HG02610 (cell line): Measurements from ENCODE around the gene S100A12.
"Not testable (repeated sequence)": the region's sequence is repeated elsewhere in the genome, so short reads cannot be mapped to it uniquely, and the experiment has no call there.

Experiments
- ATAC-seq: cut with Tn5 transposase; IDR thresholded peaks from one replicate; pipeline ENCODE4 v1.9.1; 2021; ENCODE audit warnings: mild to moderate bottlenecking, moderate library complexity; ENCODE audit not compliant: unreplicated experiment

S100A12 gene

GRCh38 chr1:153375511-153375910 is at the start of gene S100A12:
Gene S100A12, minus strand, starts transcription at chr1:153375621. Its CDS starts 1,029 bp downstream, at chr1:153374592.
- ATAC-seq = no peak

DNA sequence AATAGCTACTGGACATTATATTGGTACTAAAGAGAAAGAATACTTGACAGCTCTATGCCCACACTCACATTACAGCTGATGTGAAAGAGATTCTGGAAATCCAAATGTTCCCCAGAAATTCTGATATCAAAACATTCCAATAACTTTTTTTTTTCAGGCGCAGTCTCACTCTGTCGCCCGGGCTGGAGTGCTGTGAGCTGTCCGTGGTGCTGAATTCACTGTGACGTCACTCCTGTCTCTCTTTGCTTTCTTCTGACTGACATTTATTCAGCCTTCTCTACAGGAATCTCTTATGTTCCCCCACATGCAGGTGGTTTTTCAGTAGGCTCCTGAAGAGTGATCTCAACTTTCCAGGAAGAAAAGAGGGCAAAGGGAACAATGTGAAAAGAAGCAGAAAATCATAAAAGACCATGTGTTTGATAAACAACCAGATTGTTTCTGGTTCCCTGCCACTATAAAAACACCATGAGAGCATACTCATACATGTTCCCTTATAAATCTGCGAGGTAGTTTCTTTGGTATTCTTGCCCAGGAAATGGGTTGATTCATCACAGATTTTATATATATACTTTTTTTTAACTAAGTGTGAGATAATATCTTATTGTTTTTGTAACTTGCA is 47.1 kb upstream of the S100A12 start:
- ATAC-seq = no peak

- ATAC-seq = no peak
These were observed 44.9 kb upstream of the S100A12 start for GRCh38 chr1:153420306-153420705.

DNA sequence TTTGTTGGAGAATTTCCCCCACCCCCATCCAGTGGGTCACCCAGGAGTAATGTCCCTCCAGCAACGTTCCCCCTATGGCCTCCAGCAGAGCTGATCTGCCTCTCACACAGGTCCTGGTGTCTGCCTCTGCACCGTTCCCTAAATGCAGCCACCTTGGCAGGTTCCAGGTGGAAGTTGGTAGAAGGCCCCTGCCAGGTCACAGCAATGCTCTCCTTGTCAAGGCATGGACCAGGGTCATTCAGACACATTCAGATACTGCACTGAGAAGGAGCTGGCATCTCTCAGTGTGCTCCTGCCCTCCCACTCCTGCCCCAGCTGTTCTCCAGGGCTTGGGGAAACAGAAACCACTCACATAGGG is 44.0 kb upstream of the S100A12 start:
- not testable (repeated sequence) for ATAC-seq

DNA sequence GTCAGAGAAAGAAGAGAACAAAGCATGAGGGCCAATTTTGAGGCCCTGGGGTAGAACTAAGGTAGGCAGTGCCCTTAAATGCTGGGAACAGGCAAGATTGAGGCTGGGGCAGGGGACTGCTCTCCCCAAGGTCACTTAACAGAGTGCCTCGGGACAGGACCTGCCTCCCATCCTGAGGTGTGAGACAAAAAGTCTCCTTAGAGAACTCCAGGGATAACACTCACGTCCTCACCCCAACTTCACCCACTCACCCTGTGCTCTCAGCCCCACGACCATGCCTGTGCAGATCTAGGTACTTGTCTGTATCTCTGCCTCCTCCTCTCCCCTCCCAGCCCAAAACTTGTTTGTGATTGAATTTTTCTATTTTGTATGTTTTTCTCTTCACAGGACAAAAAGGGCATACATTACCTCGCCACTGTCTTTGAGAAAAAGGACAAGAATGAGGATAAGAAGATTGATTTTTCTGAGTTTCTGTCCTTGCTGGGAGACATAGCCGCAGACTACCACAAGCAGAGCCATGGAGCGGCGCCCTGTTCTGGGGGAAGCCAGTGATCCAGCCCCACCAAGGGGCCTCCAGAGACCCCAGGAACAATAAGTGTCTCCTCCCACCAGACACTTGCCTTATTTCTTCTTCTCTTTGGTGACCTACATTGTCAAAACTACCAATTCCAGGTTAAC is 43.5 kb upstream of the S100A12 start:
- not testable (repeated sequence) for ATAC-seq

GRCh38 chr1:153417136-153417888 is 41.9 kb upstream of the S100A12 start:
- no peak for ATAC-seq

- no peak for ATAC-seq
These were observed 40.6 kb upstream of the S100A12 start, which contains the start of gene S100A7A for GRCh38 chr1:153415850-153416570. Gene S100A7A, plus strand, starts transcription at chr1:153416520. Its CDS starts 1,563 bp downstream, at chr1:153418083.

GRCh38 chr1:153413961-153414360 is 38.5 kb upstream of the S100A12 start:
- not testable (repeated sequence) for ATAC-seq

GRCh38 chr1:153407274-153407673 is 31.9 kb upstream of the S100A12 start:
- ATAC-seq = not testable (repeated sequence)

DNA sequence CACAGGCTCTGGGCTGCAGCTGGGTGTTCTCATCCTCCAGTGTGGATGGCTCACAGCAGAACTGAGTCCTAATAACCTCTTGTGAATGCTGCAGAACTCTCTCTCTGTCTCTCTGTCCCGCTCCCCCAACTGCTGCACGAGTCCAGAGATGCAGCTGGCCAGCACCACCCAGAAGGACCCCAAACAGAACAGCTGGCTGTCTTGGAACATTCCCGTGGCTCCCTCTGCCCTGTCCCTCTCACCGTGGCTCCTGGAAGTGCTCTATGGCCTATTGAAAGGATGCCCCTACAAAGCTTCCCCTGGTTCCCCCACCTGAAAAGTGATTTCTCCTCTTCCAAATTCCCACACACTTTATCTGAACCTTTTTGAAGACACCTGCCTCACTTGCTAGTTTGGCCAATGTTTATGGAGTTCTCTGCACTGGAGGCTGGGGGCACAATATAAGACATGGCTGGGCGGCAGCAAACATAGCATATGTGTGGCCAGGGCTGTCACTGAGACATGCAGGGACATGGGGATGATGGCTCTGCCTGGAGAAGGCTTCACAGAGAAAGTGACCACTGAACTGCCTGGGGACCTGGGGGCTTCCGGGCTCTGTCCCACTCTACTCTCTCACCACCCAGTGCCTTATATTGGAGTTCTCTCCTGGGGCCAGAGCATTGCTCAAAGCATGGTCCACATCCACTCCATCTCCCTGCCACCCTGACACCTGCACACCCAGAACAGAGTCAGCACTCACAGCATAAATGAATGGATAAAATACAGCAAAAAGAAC is 30.6 kb upstream of the S100A12 start:
- not testable (repeated sequence) for ATAC-seq

DNA sequence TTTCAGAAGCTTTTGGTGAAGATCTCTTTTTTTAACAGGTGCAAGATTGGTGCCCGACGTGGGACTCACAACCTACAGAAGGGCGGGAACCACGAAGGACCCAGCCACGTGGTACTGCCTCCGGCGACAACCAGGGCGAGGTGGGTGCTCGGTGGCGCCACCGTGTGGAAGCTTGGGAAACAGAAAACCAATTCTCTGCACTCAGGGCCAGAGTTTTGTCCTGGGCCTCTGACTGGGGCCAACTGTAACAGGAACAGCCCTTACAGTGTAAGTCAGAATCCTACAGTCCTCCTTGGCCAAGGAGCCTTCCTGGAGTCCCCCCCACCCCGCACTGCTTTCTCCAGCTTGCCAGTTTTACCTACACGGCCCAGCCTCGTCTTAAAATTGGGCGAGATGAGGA is 29.3 kb upstream of the S100A12 start:
- ATAC-seq = no peak

- no peak for ATAC-seq
These were observed 28.7 kb upstream of the S100A12 start for GRCh38 chr1:153404086-153404635.

DNA sequence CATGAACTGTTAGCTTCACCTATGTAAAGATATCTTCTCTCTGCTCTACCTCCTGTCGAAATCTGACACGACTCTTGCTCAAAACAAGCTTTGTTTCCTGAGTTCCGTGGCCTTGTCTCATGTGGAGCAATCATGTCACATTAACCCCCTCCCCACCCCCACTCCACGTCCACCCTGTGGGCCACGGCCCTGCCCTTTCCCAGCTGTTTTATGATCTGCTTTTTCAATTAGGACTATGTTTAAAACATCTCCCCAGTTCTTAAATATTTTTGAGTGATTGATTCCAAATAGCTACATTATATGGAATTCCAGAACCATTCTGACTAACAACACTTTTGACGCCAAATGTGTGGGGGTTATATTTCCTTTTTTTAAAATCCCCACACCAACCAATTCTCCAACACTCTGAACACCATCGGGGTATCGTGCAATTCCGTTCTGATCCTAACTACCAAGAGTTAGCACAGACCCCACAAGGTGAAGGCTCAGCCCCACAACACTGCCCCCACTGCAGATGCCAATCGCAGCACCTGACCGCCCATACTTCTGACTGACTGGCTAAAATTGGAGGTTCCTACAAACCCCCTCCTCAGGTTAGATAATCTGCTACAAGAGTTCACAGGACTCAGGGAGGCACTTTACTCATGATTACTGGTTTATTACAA is 28.1 kb upstream of the S100A12 start:
- ATAC-seq = no peak

- no peak for ATAC-seq
These were observed 26.8 kb upstream of the S100A12 start for GRCh38 chr1:153402226-153402625.

GRCh38 chr1:153401461-153401860 is 26.0 kb upstream of the S100A12 start:
- no peak for ATAC-seq

- ATAC-seq = no peak
These were observed 24.8 kb upstream of the S100A12 start for GRCh38 chr1:153400244-153400643.

DNA sequence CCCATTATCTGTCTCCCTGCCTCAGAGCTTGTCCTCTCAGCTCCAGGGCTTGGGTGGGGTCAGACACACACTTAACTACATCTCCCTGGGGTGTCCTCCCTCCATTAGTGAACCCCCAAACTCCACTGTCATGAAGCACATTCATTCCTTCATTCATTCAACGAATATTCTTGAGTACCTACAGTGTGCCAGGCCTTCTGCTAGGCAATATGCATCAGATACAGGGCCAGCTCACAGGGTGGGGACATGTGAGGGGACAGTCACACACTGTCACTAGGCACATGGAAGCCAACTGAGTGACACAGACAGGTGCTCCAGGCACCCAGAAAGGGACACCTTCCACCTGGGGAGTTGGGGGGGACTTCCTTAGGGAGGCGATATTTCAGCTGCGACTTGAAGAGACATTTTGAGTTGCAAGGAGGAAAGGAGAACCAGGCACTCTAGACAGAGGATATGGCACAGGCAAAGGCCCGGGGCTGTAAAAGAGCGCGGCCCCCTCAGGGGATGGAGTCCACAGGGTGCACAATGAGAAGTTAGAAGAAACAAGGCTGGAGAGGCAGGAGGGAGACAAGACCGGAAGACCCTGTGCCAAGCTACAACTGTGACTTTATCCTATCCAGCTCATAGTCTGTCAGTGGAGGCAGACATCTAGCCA is 24.1 kb upstream of the S100A12 start:
- no peak for ATAC-seq

DNA sequence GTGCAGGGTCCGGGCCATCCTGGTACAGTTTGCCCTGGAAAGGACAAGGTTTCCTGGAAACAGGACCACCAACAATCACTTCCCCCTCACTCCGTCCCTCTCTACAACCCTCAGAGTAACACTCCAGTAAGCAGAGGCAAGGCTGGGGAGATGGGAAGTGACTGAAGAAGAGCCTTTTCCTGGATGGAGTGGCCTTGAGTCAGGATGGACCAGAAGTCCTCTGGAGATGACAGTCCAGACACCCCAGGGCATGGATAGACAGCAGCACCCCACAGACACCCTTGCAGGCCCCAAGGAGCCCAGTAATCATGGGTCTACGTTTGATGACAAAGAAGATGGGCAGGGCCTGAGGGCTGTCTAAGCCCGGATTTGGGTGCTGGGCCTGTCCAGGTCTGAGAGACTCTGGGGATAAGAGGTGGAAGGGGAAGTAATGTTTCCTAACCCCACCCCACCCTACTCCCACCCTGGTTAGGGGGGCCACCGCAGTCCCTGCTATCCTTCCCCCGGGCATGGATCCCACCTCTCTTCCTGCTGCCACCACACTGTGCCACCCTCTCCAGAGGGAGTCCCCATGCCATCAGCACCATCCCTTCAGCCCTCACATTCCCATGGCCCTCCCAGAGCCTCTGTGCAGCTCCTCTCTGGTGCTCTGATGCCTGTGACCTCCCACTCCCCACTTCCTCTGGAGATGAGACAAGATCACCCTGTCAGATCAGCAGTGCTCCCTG is 22.7 kb upstream of the S100A12 start:
- ATAC-seq = no peak
